Activated CD8-positive, alpha-beta memory T cell treated with anti-CD3 and anti-CD28 coated beads, Interleukin-2, amount 50 U/mL, for 24 hours (primary cell): ENCODE data around the gene SLC39A9.
"Not testable (repeated sequence)": the region's sequence is repeated elsewhere in the genome, so short reads cannot be mapped to it uniquely, and the experiment has no call there.

Experiments
- DNase-seq: peaks from one replicate; pipeline ENCODE4 v3.0.0-alpha.2; 2020; ENCODE audit errors: extremely low read depth

Gene SLC39A9

GRCh38 chr14:69475194-69475818 is 76.8 kb downstream of the SLC39A9 start:
- no peak for DNase-seq

- not testable (repeated sequence) for DNase-seq
Measured at GRCh38 chr14:69476824-69477450, 78.4 kb downstream of the SLC39A9 start.

GRCh38 chr14:69478055-69478454 is 79.6 kb downstream of the SLC39A9 start:
- DNase-seq = not testable (repeated sequence)

GRCh38 chr14:69479696-69480095 is 81.2 kb downstream of the SLC39A9 start:
- DNase-seq = no peak

GRCh38 chr14:69480136-69480535 is 81.6 kb downstream of the SLC39A9 start:
- DNase-seq = no peak

- no peak for DNase-seq
Measured at GRCh38 chr14:69481815-69482568, 83.5 kb downstream of the SLC39A9 start.

GRCh38 chr14:69483765-69484443 is 85.4 kb downstream of the SLC39A9 start:
- no peak for DNase-seq

- no peak for DNase-seq
Measured at GRCh38 chr14:69484444-69485314, 86.2 kb downstream of the SLC39A9 start, which contains the start of gene PLEKHD1. PLEKHD1 (plus strand) TSS chr14:69484728; CDS start chr14:69484966, 238 bp downstream.

- DNase-seq = no peak
Measured at GRCh38 chr14:69485315-69485660, 86.8 kb downstream of the SLC39A9 start.

- DNase-seq = no peak
Measured at GRCh38 chr14:69485701-69486100, 87.2 kb downstream of the SLC39A9 start.

- no peak for DNase-seq
Measured at GRCh38 chr14:69487226-69487625, 88.7 kb downstream of the SLC39A9 start.

GRCh38 chr14:69487771-69488170 is 89.3 kb downstream of the SLC39A9 start:
- no peak for DNase-seq

- no peak for DNase-seq
Measured at GRCh38 chr14:69489495-69489894, 91.0 kb downstream of the SLC39A9 start.

GRCh38 chr14:69490219-69490918 is 91.9 kb downstream of the SLC39A9 start:
- DNase-seq = no peak

GRCh38 chr14:69491193-69491592 is 92.7 kb downstream of the SLC39A9 start:
- DNase-seq = no peak

- DNase-seq = no peak
Measured at GRCh38 chr14:69493038-69493437, 94.5 kb downstream of the SLC39A9 start.

GRCh38 chr14:69493791-69494190 is 95.3 kb downstream of the SLC39A9 start:
- DNase-seq = no peak

GRCh38 chr14:69495341-69495921 is 96.9 kb downstream of the SLC39A9 start:
- no peak for DNase-seq

- DNase-seq = not testable (repeated sequence)
Measured at GRCh38 chr14:69497866-69498265, 99.4 kb downstream of the SLC39A9 start.

- DNase-seq = not testable (repeated sequence)
Measured at GRCh38 chr14:69498286-69498685, 99.8 kb downstream of the SLC39A9 start.
